ENCODE data around the gene BEGAIN.
A peak's percentile ranks its signal among the peaks of the same experiment; 100 is the strongest.

Gene BEGAIN

GRCh38 chr14:100587086-100587762 lies at the start of gene BEGAIN:
BEGAIN (minus strand) TSS chr14:100587417; CDS start chr14:100587290, 127 bp downstream.
- DNase-seq: no peak

- DNase-seq: no peak
Observed at GRCh38 chr14:100636559-100636958, 49.3 kb upstream of the BEGAIN start.

DNA sequence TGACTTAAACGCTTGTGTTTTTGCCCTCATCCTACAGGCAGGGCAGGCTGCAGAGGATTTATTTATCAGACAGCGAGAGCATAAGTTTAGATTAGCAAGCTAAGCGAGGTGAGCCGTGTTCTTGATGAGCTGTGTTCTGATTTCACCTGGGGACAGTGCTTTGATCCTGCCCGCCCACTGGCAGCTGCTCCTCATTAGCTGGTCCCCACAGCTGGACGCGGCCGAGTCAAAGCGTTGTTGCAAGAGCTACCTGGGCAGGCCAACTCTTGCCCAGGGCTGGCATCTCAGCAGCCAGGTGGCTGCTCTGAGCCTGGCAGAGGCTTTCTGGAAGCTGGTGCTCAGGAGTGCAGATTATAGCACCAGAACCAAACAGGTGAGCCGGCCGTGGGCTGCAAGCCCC lies 46.8 kb upstream of the BEGAIN start:
- no peak for DNase-seq

- no peak for DNase-seq
Observed at GRCh38 chr14:100633406-100633805, 46.2 kb upstream of the BEGAIN start.

- DNase-seq: no peak
Observed at GRCh38 chr14:100629696-100630095, 42.5 kb upstream of the BEGAIN start.

GRCh38 chr14:100629098-100629497 lies 41.9 kb upstream of the BEGAIN start:
- DNase-seq: no peak

DNA sequence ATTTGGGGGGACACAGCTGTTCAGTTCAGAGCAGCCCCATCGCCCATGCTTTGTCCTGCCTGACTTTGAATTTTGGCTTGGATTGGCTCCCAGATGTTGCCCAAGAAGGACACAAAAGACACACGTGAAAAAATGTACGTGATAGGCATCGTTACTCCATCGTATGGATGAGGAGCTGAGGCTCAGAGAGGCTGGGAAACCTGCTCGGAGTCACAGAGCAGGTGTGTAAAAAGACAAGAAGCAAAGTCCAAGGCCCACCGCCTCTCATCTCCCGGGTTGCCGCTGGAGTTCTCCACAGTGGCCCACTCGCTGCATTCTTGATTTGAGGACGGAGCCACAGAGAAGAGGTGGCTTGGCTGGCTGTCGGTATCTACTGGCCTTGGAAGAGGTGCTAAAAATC lies 41.0 kb upstream of the BEGAIN start:
- DNase-seq: no peak

GRCh38 chr14:100626614-100627013 lies 39.4 kb upstream of the BEGAIN start:
- no peak for DNase-seq

DNA sequence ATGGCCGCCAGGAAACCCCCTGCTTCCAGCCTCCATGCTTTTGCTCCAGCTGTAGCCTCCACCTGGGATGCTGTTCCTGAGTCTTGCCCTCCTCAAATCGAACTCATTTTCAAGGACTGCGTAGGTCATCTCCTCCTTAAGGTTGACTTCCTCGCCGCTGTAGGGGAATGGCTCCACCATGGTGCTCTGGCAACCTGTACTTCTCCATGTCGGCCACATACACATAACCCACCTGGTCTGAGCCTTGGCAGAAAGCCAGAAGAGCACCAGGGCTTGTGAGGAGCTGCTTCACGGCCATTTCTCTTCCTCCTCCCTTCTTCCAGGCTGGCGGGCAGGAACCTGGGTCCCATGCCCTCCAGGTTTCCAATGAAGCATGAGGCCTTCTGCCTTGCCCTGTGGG lies 36.7 kb upstream of the BEGAIN start:
- no peak for DNase-seq

- DNase-seq: no peak
Observed at GRCh38 chr14:100623557-100623956, 36.3 kb upstream of the BEGAIN start.

DNA sequence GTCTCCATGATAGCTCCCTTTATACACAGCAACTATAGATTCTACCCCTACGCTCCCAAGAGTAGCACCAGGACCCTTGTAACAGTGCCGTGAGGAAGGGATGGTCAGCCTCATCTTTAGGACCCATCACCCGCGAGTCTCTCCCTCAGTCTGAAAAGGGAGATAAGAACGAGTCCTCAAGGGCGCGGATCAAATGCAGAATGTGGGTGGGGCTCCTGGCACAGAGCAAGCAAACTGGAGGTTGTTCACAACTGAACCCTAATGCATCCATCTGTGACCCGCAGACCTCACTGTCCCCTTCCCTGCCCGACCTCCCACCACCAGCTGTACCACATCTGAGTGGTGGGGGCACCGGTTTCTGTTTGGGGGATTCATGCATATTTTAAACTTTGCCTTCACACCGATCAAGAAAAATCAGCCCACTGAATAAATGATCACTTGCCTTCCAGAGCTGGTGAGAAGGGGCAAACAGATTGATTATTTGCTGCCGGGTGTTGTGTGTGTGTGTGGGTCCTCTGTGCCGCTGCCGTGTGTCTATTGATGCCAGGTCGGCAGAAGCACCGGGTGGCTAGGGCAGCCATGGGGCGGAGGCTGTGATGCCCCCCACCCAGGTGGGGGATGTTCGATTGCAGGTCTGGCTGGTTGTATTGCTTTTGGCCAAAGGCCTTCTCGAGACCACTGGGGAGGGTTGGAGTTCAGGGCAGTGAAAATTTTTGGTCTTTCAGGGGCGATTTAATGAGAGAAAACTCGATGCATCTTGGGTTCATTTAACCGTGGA lies 35.7 kb upstream of the BEGAIN start:
- no peak for DNase-seq

DNA sequence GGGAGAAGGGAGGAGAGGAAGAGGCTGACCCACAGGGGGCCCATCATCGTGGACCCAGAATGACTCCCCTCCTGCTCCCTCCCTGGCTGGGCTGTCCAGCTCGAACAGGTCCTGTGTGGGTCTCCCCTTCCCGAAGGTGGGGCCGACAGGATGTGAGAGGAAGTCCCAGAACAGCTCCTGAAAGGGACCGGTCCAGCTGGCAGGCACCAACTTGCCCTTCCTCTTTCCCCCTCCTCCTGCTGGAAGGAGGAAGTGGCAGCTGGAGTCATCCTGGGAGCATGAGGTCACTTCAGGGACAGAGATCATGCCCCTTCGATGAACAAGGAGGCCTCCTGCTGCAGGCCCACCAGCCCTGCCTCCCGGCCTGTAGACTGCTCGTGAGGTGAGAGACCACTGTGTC lies 35.0 kb upstream of the BEGAIN start:
- DNase-seq: no peak

- no peak for DNase-seq
Observed at GRCh38 chr14:100621806-100622205, 34.6 kb upstream of the BEGAIN start.

DNA sequence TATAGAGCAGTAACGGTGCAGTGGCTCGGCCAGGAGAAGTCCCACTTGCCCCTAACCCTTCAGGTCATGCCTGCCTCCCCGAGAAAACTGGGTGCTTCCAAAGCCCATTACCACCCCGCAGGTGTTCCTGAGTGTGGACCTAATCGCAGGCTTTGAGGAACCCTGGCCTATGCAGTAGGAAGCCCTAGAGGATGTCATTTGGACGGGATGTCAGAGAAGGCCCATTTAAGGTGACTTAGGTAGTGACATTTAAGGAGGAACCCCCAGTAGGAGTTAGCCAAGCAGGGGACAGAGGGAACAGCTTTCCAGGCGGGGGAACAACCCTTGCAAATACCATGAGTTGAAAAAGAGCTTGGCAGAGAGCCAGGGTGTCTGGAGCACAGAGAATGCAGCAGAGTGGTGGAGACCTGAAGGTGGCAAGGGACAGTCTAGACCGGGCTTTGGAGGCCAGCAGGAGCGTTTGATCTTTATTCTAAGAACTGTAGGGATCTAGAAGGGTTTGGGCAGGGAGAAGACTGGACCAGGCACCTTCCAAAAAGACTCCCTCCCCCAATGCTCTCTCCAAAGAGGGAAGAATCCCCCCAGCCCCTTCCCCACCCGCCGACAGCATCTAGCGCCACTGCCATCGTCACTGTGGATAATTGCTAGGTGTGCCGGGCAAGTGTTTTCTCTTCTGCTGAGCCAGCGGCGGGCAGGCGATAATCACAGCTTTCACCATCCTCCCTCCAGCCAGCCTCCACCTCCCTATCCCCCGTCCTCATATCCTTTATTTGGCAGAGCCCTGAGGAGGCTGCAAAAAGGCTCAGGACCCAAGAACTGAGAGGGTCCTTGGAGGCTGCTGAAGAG lies 33.3 kb upstream of the BEGAIN start:
- DNase-seq: no peak

GRCh38 chr14:100619396-100620254 lies 32.4 kb upstream of the BEGAIN start:
- no peak for DNase-seq

- peak; percentile 44 for DNase-seq
Observed at GRCh38 chr14:100618763-100619320, 31.6 kb upstream of the BEGAIN start.

DNA sequence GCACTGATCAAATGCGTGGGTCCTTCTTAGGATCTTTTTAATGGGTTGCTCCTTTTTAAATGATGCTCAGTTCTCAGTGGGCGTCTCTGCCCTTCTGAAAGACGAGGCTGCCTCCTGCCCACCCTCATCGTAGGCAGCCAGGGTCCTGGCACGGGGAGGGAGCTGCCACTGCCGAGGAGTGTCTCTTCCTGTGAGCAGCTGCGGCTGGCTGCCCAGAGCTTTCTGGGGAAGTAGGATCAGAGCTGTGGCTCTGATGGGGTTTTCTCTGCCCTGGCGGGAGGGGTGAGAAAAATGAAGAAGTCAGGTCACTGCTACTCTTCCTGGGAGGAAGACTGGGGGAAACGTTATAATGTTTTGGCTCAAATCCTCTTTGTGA lies 31.1 kb upstream of the BEGAIN start:
- DNase-seq: peak; percentile 65

GRCh38 chr14:100617410-100618317 lies 30.4 kb upstream of the BEGAIN start:
- DNase-seq: peak; percentile 73

GRCh38 chr14:100616854-100617409 lies 29.7 kb upstream of the BEGAIN start:
- DNase-seq: no peak
